ENCODE results near the gene EID2. TPM values are rescaled to one million over a fixed set of nuclear protein-coding genes. Genes with fewer than 3 reads are reported as not detected.
A peak's percentile ranks its signal among the peaks of the same experiment; 100 is the strongest.

Gene EID2
- total and polyA plus RNA-seq, 9 donors, result 7.0 to 13.4 (median 10.4) TPM

GRCh38 chr19:39506944-39507714 is 32.8 kb downstream of the EID2 start:
- Histone ChIP-seq H3K4me3 (ENCODE audit: low read length) (peak overlapping the region; percentile 31), H3K27ac (ENCODE audit: low read length) (no peak overlapping the region), H3K9me3 (replicated peaks; ENCODE audit: control insufficient read depth, low read depth, low read length) (no peaks in the 10 kb centered on the region), H3K36me3 (ENCODE audit: control insufficient read depth, insufficient read depth, low read length) (no peaks in the 10 kb centered on the region), H3K4me1 (ENCODE audit: control insufficient read depth, insufficient read depth, low read length) (peaks cover 14% of the 10 kb centered on the region), H3K27me3 (ENCODE audit: control insufficient read depth, insufficient read depth, low read length) (peaks cover 69% of the 10 kb centered on the region)
- DNase-seq, result peak; percentile 74
- WGBS (ENCODE audit: insufficient coverage), result 2% methylated on average over 91 of the region's 96 CpGs

- H3K9me3 ChIP-seq (replicated peaks; ENCODE audit: control insufficient read depth, low read depth, low read length), result no peaks in the 10 kb centered on the region
- no peaks in the 10 kb centered on the region for H3K36me3 ChIP-seq (ENCODE audit: control insufficient read depth, insufficient read depth, low read length)
- no peak overlapping the region for H3K27ac ChIP-seq (ENCODE audit: low read length)
- H3K4me1 ChIP-seq (ENCODE audit: control insufficient read depth, insufficient read depth, low read length), result peaks cover 14% of the 10 kb centered on the region
- H3K27me3 ChIP-seq (ENCODE audit: control insufficient read depth, insufficient read depth, low read length), result peaks cover 66% of the 10 kb centered on the region
- DNase-seq, result no peak
- H3K4me3 ChIP-seq (ENCODE audit: low read length), result no peak overlapping the region
- WGBS (ENCODE audit: insufficient coverage), result 57% methylated on average over 2 of the region's 7 CpGs
These were observed 33.4 kb downstream of the EID2 start for GRCh38 chr19:39506598-39506943.

- WGBS (ENCODE audit: insufficient coverage), result 11% methylated on average over 69 of the region's 69 CpGs
- DNase-seq, result peak; percentile 88
- Histone ChIP-seq H3K4me1 (ENCODE audit: control insufficient read depth, insufficient read depth, low read length) (peaks cover 23% of the 10 kb centered on the region), H3K36me3 (ENCODE audit: control insufficient read depth, insufficient read depth, low read length) (no peaks in the 10 kb centered on the region), H3K4me3 (ENCODE audit: low read length) (no peak overlapping the region), H3K27ac (ENCODE audit: low read length) (no peak overlapping the region), H3K9me3 (replicated peaks; ENCODE audit: control insufficient read depth, low read depth, low read length) (no peaks in the 10 kb centered on the region), H3K27me3 (ENCODE audit: control insufficient read depth, insufficient read depth, low read length) (peaks cover 84% of the 10 kb centered on the region)
These were observed 37.1 kb downstream of the EID2 start for GRCh38 chr19:39502640-39503417.

GRCh38 chr19:39501340-39501739 is 38.6 kb downstream of the EID2 start:
- H3K27ac ChIP-seq (ENCODE audit: low read length), result no peak overlapping the region
- WGBS (ENCODE audit: insufficient coverage), result 72% methylated on average over 4 of the region's 5 CpGs
- peaks cover 18% of the 10 kb centered on the region for H3K4me1 ChIP-seq (ENCODE audit: control insufficient read depth, insufficient read depth, low read length)
- H3K9me3 ChIP-seq (replicated peaks; ENCODE audit: control insufficient read depth, low read depth, low read length), result no peaks in the 10 kb centered on the region
- H3K27me3 ChIP-seq (ENCODE audit: control insufficient read depth, insufficient read depth, low read length), result peaks cover 85% of the 10 kb centered on the region
- no peak overlapping the region for H3K4me3 ChIP-seq (ENCODE audit: low read length)
- no peak for DNase-seq
- no peaks in the 10 kb centered on the region for H3K36me3 ChIP-seq (ENCODE audit: control insufficient read depth, insufficient read depth, low read length)

- H3K4me1 ChIP-seq (ENCODE audit: control insufficient read depth, insufficient read depth, low read length), result peaks cover 18% of the 10 kb centered on the region
- H3K27ac ChIP-seq (ENCODE audit: low read length), result no peak overlapping the region
- no peak for DNase-seq
- WGBS (ENCODE audit: insufficient coverage), result 24% methylated on average over 2 of the region's 4 CpGs
- no peaks in the 10 kb centered on the region for H3K9me3 ChIP-seq (replicated peaks; ENCODE audit: control insufficient read depth, low read depth, low read length)
- no peaks in the 10 kb centered on the region for H3K36me3 ChIP-seq (ENCODE audit: control insufficient read depth, insufficient read depth, low read length)
- H3K27me3 ChIP-seq (ENCODE audit: control insufficient read depth, insufficient read depth, low read length), result peaks cover 86% of the 10 kb centered on the region
- no peak overlapping the region for H3K4me3 ChIP-seq (ENCODE audit: low read length)
These were observed 39.4 kb downstream of the EID2 start for GRCh38 chr19:39500543-39500942.

GRCh38 chr19:39499932-39500331 is 40.0 kb downstream of the EID2 start:
- Histone ChIP-seq H3K4me1 (ENCODE audit: control insufficient read depth, insufficient read depth, low read length) (peaks cover 18% of the 10 kb centered on the region), H3K4me3 (ENCODE audit: low read length) (no peak overlapping the region), H3K9me3 (replicated peaks; ENCODE audit: control insufficient read depth, low read depth, low read length) (no peaks in the 10 kb centered on the region), H3K36me3 (ENCODE audit: control insufficient read depth, insufficient read depth, low read length) (no peaks in the 10 kb centered on the region), H3K27ac (ENCODE audit: low read length) (no peak overlapping the region), H3K27me3 (ENCODE audit: control insufficient read depth, insufficient read depth, low read length) (peaks cover 80% of the 10 kb centered on the region)
- 73% methylated on average over 5 of the region's 8 CpGs for WGBS (ENCODE audit: insufficient coverage)
- DNase-seq, result no peak

- Histone ChIP-seq H3K4me3 (ENCODE audit: low read length) (no peak within 1 kb of the TSS), H3K27me3 (ENCODE audit: control insufficient read depth, insufficient read depth, low read length) (peaks cover 72% of the 10 kb centered on the region), H3K4me1 (ENCODE audit: control insufficient read depth, insufficient read depth, low read length) (peaks cover 18% of the 10 kb centered on the region), H3K36me3 (ENCODE audit: control insufficient read depth, insufficient read depth, low read length) (no peaks in the 10 kb centered on the region), H3K27ac (ENCODE audit: low read length) (no peak within 1 kb of the TSS), H3K9me3 (replicated peaks; ENCODE audit: control insufficient read depth, low read depth, low read length) (no peaks in the 10 kb centered on the region)
- DNase-seq, result no peak
- 1% methylated on average over 44 of the region's 60 CpGs for WGBS (ENCODE audit: insufficient coverage)
These were observed 40.9 kb downstream of the EID2 start, which contains the start of gene DLL3 for GRCh38 chr19:39498798-39499642. Gene DLL3 (plus strand): TSS chr19:39498947. CDS start chr19:39498975, 28 bp downstream.

- H3K27ac ChIP-seq (ENCODE audit: low read length), result no peak overlapping the region
- WGBS (ENCODE audit: insufficient coverage), result under 1% methylated on average over 30 of the region's 40 CpGs
- H3K36me3 ChIP-seq (ENCODE audit: control insufficient read depth, insufficient read depth, low read length), result no peaks in the 10 kb centered on the region
- H3K9me3 ChIP-seq (replicated peaks; ENCODE audit: control insufficient read depth, low read depth, low read length), result no peaks in the 10 kb centered on the region
- no peak overlapping the region for H3K4me3 ChIP-seq (ENCODE audit: low read length)
- H3K27me3 ChIP-seq (ENCODE audit: control insufficient read depth, insufficient read depth, low read length), result peaks cover 64% of the 10 kb centered on the region
- DNase-seq, result peak; percentile 55
- peaks cover 17% of the 10 kb centered on the region for H3K4me1 ChIP-seq (ENCODE audit: control insufficient read depth, insufficient read depth, low read length)
These were observed 41.8 kb downstream of the EID2 start for GRCh38 chr19:39497996-39498797.

- H3K4me3 ChIP-seq (ENCODE audit: low read length), result no peak overlapping the region
These were observed 42.3 kb downstream of the EID2 start for GRCh38 chr19:39497701-39497995.

More at GRCh38 chr19:39497701-39497995, 42.3 kb downstream of the EID2 start:
- H3K9me3 ChIP-seq (replicated peaks; ENCODE audit: control insufficient read depth, low read depth, low read length), result no peaks in the 10 kb centered on the region
- no peak for DNase-seq
- H3K36me3 ChIP-seq (ENCODE audit: control insufficient read depth, insufficient read depth, low read length), result no peaks in the 10 kb centered on the region
- H3K27me3 ChIP-seq (ENCODE audit: control insufficient read depth, insufficient read depth, low read length), result peaks cover 61% of the 10 kb centered on the region
- H3K4me1 ChIP-seq (ENCODE audit: control insufficient read depth, insufficient read depth, low read length), result peaks cover 14% of the 10 kb centered on the region
- H3K27ac ChIP-seq (ENCODE audit: low read length), result no peak overlapping the region
- WGBS (ENCODE audit: insufficient coverage), result no CpG with 5 or more reads among the region's 7 CpGs

Measured in muscle of leg (tissue), 11 donors.